A549 (cell line): ENCODE measurements around the gene PI16. TPM values are rescaled to one million over a fixed set of nuclear protein-coding genes. Genes with fewer than 3 reads are reported as not detected.

ENCODE experiments used
- ATAC-seq, 2 experiments: fragments of 200-7000 bp in 1 of 2; fragments of >200 bp in 1 of 2; cut with Nextera tagmentation in 1 of 2; cut with Tn5 transposase in 1 of 2; 3 replicates each; pipeline versions ENCODE4 v1.8.0 to v1.9.1; 2018 to 2020; ENCODE audit warnings: mild to moderate bottlenecking in 1 of 2, moderate library complexity in 1 of 2
- CTCF ChIA-PET: fragments of 300-600 bp; sonication (Branson Sonifier 250); formaldehyde crosslinking; extraction: SDS; loops from one replicate; lab custom pipeline; 2021; ENCODE audit warnings: antibody characterized with exemption, inconsistent platforms; lab: Yijun Ruan, JAX
- POLR2A ChIA-PET: fragments of 350-600 bp; formaldehyde crosslinking; extraction: SDS; loops from one replicate; lab custom pipeline; 2021; ENCODE audit warnings: antibody characterized with exemption, inconsistent platforms; lab: Yijun Ruan, JAX
- DNase-seq, 2 experiments: peaks; one replicate each; pipeline versions ENCODE4 v3.0.0 to v3.0.0-alpha.2; 2011 to 2016; ENCODE audit warnings: low read depth in 1 of 2, low spot score in 1 of 2
- FAIRE-seq: peaks from 2 replicates; lab custom pipeline; 2011; peaks lifted over from hg19 to GRCh38; lab: Jason Lieb, UNC
- H3K27ac ChIP-seq, 2 experiments: fragments of >200 bp; sonication (Bioruptor Twin); formaldehyde crosslinking; 3 replicates each; pipeline ENCODE4 v1.5.1; 2016 to 2017
- H3K4me1 ChIP-seq: fragments of >200 bp; sonication (Bioruptor Twin); formaldehyde crosslinking; 3 replicates; pipeline ENCODE4 v1.6.1; 2016
- H3K4me2 ChIP-seq: fragments of >200 bp; sonication (Bioruptor Twin); formaldehyde crosslinking; 3 replicates; pipeline ENCODE4 v1.6.1; 2016
- H3K4me3 ChIP-seq: fragments of >200 bp; sonication (Bioruptor Twin); formaldehyde crosslinking; 3 replicates; pipeline ENCODE4 v1.5.1; 2016
- H3K9me3 ChIP-seq: fragments of >200 bp; sonication (Bioruptor Twin); formaldehyde crosslinking; 3 replicates; pipeline ENCODE4 v1.6.1; 2016
- ATOH8 ChIP-seq: fragments of 250-450 bp; sonication (Bioruptor Pico); IDR thresholded peaks from 2 replicates; pipeline ENCODE4 v1.5.0; 2020; ENCODE audit warnings: low read depth, mild to moderate bottlenecking, moderate library complexity
- BCL3 ChIP-seq: fragments of >200 bp; sonication (Bioruptor Twin); formaldehyde crosslinking; IDR thresholded peaks from 3 replicates; pipeline ENCODE4 v1.6.1; 2016
- CEBPB ChIP-seq, 2 experiments: fragments of >200 bp in 1 of 2; sonication (Bioruptor Twin) in 1 of 2; formaldehyde crosslinking in 1 of 2; IDR thresholded peaks; 2 replicates each; pipeline ENCODE4 v1.6.1; 2012 to 2016
- CHD4 ChIP-seq: fragments of 200-600 bp; sonication (generic); IDR thresholded peaks from 2 replicates; pipeline ENCODE4 v1.6.1; 2016; ENCODE audit warnings: antibody characterized with exemption, mild to moderate bottlenecking, borderline replicate concordance
- CTCF ChIP-seq: fragments of >200 bp; sonication (Bioruptor Twin); formaldehyde crosslinking; IDR thresholded peaks from 3 replicates; pipeline ENCODE4 v1.5.1; 2016
- EHMT2 ChIP-seq: fragments of 200-600 bp; sonication (generic); IDR thresholded peaks from 2 replicates; pipeline ENCODE4 v1.6.1; 2016; ENCODE audit warnings: antibody characterized with exemption, low read depth, mild to moderate bottlenecking, moderate library complexity
- ESRRA ChIP-seq: fragments of 150-350 bp; IDR thresholded peaks from 2 replicates; pipeline ENCODE4 v1.6.1; 2014; ENCODE audit warnings: mild to moderate bottlenecking, low read length, borderline replicate concordance
- FOSL2 ChIP-seq, 2 experiments: fragments of 450-650 bp in 1 of 2; fragments of >200 bp in 1 of 2; sonication (Bioruptor Twin) in 1 of 2; formaldehyde crosslinking; IDR thresholded peaks; 2 replicates each; pipeline versions ENCODE4 v1.5.0 to v1.6.1; 2016 to 2020; ENCODE audit warnings: mild to moderate bottlenecking in 1 of 2, moderate library complexity in 1 of 2
- GATA3 ChIP-seq: IDR thresholded peaks from 2 replicates; pipeline ENCODE4 v1.6.1; 2012; ENCODE audit warnings: borderline replicate concordance
- KDM1A ChIP-seq: fragments of 200-600 bp; sonication (generic); IDR thresholded peaks from 2 replicates; pipeline ENCODE4 v1.6.1; 2016; ENCODE audit warnings: low read depth, mild to moderate bottlenecking
- MAFK ChIP-seq: fragments of 450-650 bp; IDR thresholded peaks from 2 replicates; pipeline ENCODE4 v1.6.1; 2014; ENCODE audit not compliant: partially characterized antibody
- NR3C1 ChIP-seq: fragments of >200 bp; sonication (Bioruptor Twin); formaldehyde crosslinking; IDR thresholded peaks from 3 replicates; pipeline ENCODE4 v1.6.1; 2017
- PHF8 ChIP-seq: fragments of 200-600 bp; sonication (generic); IDR thresholded peaks from 2 replicates; pipeline ENCODE4 v1.6.1; 2016; ENCODE audit warnings: low read depth, mild to moderate bottlenecking, antibody characterized with exemption, moderate library complexity, borderline replicate concordance
- RAD21 ChIP-seq, 2 experiments: fragments of >200 bp in 1 of 2; sonication (Bioruptor Twin) in 1 of 2; formaldehyde crosslinking in 1 of 2; IDR thresholded peaks in 1 of 2; conservative IDR thresholded peaks in 1 of 2; 2 replicates in 1 of 2; 3 replicates in 1 of 2; pipeline ENCODE4 v1.6.1; 2012 to 2018; ENCODE audit warnings: inconsistent platforms in 1 of 2
- RARB ChIP-seq: fragments of 250-450 bp; sonication (Bioruptor Pico); IDR thresholded peaks from 2 replicates; pipeline ENCODE4 v1.8.0; 2021; ENCODE audit warnings: mild to moderate bottlenecking, moderate library complexity
- RNF2 ChIP-seq: fragments of 200-600 bp; sonication (generic); IDR thresholded peaks from 2 replicates; pipeline ENCODE4 v1.6.1; 2016; ENCODE audit warnings: low read depth, mild to moderate bottlenecking, antibody characterized with exemption, moderate library complexity, borderline replicate concordance
- SREBF2 ChIP-seq: fragments of 450-650 bp; IDR thresholded peaks from 2 replicates; pipeline ENCODE4 v1.6.1; 2014; ENCODE audit warnings: mild to moderate bottlenecking, moderate library complexity
- TFCP2L1 ChIP-seq: fragments of 250-450 bp; sonication (Bioruptor Pico); IDR thresholded peaks from 2 replicates; pipeline ENCODE4 v1.5.0; 2021; ENCODE audit warnings: mild to moderate bottlenecking
- TP53 ChIP-seq: fragments of 250-450 bp; sonication (Bioruptor Pico); IDR thresholded peaks from 2 replicates; pipeline ENCODE4 v1.5.0; 2021; ENCODE audit warnings: mild to moderate bottlenecking, moderate library complexity
- WGBS: methylation state at CpG from one replicate; pipeline ENCODE4 v1.1.6; 2017; ENCODE audit errors: missing lambda C conversion rate; 5-methylcytosine and 5-hydroxymethylcytosine counted together
- polyA plus RNA-seq, 4 experiments: library from polyadenylated mRNA; depleted of rRNA in 3 of 4; stranded (reverse); fragments of >200 nt; fragmentation: RNase III in 1 of 4; extraction: RNeasy Plus Mini Kit Qiagen cat#74134 plus additional on column Dnase treatment in 1 of 4; gene quantifications; 2 replicates in 3 of 4; 3 replicates in 1 of 4; pipeline ENCODE4 v1.2.3, GENCODE V29; 2011 to 2017
- TF ChIP-seq, protein P1 (sequence below): fragments of 150-350 bp; IDR thresholded peaks from 2 replicates; pipeline ENCODE4 v1.6.1; 2014; ENCODE audit warnings: low read depth, mild to moderate bottlenecking, low read length

The PI16 gene
- polyA plus RNA-seq, 2 of the 4 experiments (the other 2 are of a cell fraction), result not detected

DNA sequence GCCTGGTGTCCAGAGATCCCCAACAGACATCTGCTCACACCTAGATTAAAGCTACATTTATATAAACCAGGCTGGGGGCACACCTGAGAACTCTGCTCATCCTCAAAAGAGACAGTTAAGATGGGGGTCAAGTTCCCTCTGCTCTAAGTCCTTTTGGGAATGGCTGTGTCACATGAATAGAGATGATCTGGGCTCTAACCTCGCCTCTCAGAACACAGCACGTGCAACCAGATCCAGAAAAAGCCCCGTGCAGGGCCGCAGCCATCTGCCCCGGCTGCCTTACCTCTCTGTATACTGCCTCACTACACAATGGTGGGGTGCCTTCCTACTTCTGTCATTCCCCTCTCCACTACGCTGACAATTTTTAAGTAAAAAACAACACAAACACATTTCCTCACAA is 25.6 kb downstream of the PI16 start:
- no peak overlapping the region for H3K4me2 ChIP-seq
- H3K9me3 ChIP-seq, result no peaks in the 10 kb centered on the region
- peaks cover 19% of the 10 kb centered on the region for H3K4me1 ChIP-seq
- TF ChIP-seq ESRRA (no peak), GATA3 (no peak), ATOH8 (CRISPR knock-in tag) (no peak), SREBF2 (no peak), NR3C1 (no peak)
- no peak overlapping the region for H3K27ac ChIP-seq
- FAIRE-seq (no peak), ATAC-seq (no peak), DNase-seq (no peak)
- POLR2A ChIA-PET, result no interaction called here
- CTCF ChIA-PET, result interaction anchor here (0.8 to 2.2 kb wide), 3 partner anchors 31 to 215 kb away, joined by 3 to 11 read pairs (median 3); no protein-coding TSS in a partner anchor
- no peak overlapping the region for H3K4me3 ChIP-seq
- 94% methylated on average over 6 of the region's 6 CpGs for WGBS

DNA sequence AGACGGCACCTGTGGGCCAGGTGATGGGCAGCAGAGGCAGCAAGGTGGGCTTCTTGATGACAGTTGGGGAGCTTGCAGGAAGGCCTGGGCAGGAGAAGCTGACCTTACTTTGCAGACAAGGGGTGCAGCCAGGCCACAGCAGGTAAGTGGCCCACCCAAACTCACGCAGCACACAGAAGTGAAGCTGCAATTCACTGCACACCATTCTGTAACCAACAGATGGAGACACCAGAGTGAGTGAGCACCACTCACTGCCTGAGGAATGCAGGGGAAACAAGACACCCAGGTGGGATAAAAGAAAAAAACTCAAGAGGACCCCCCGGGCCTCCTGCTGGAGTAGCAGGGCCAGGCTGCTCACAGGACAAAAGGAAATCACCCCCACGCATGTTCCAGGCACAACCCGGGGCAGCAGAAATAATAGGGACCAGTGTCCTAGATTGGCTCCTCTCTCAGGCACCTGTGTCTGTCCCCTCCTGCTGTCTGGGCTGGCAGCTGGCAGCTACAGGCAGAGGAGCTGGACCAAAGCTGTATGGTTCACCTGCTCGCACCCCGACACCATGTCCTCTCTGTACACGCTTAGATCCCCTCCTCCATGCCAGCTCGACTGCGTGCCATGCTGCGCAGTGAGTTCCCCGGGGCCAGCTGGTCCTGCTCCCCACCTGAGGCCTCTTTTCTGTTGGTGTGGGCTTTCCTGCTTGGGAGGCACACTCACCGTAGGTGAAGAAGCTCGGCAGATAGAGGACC is 26.5 kb downstream of the PI16 start:
- FAIRE-seq, result no peak
- Histone ChIP-seq H3K4me3 (no peak overlapping the region), H3K4me1 (peaks cover 19% of the 10 kb centered on the region), H3K4me2 (no peak overlapping the region), H3K9me3 (no peaks in the 10 kb centered on the region), H3K27ac (no peak overlapping the region)
- no peak for DNase-seq
- WGBS, result 92% methylated on average over 10 of the region's 14 CpGs
- no peak for ATAC-seq
- CTCF ChIA-PET, result interaction anchor here (0.8 to 2.2 kb wide), 6 partner anchors 32 to 239 kb away, joined by 3 to 11 read pairs (median 3); no protein-coding TSS in a partner anchor
- POLR2A ChIA-PET, result interaction anchor here (0.6 kb wide), 1 partner anchor 147 kb away, joined by 8 read pairs; no protein-coding TSS in a partner anchor
- TF ChIP-seq PHF8 (no peak), ESRRA (no peak), CHD4 (no peak), TP53 (no peak), TFCP2L1 (CRISPR knock-in tag) (no peak), RNF2 (no peak), CTCF (no peak), CEBPB (IDR thresholded peaks at IDR 0.05) (no peak), MAFK (no peak), KDM1A (no peak), RARB (CRISPR knock-in tag) (no peak), FOSL2 (IDR thresholded peaks at IDR 0.05) (no peak), FOSL2 (CRISPR knock-in tag; IDR thresholded peaks at IDR 0.05) (no peak), EHMT2 (no peak), RAD21 (conservative IDR thresholded peaks at IDR 0.05 in 1 of 2, IDR thresholded peaks at IDR 0.05 in 1 of 2) (no peak), BCL3 (no peak)
- TF ChIP-seq, protein P1, sequence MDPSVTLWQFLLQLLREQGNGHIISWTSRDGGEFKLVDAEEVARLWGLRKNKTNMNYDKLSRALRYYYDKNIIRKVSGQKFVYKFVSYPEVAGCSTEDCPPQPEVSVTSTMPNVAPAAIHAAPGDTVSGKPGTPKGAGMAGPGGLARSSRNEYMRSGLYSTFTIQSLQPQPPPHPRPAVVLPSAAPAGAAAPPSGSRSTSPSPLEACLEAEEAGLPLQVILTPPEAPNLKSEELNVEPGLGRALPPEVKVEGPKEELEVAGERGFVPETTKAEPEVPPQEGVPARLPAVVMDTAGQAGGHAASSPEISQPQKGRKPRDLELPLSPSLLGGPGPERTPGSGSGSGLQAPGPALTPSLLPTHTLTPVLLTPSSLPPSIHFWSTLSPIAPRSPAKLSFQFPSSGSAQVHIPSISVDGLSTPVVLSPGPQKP, result no peak
